Stomach (tissue), 9 donors: ENCODE results near the gene CCDC71. TPM values are rescaled to one million over a fixed set of nuclear protein-coding genes. Genes with fewer than 3 reads are reported as not detected.

Source experiments
- DNase-seq, 2 donors: peaks; one replicate each; pipeline versions ENCODE4 v3.0.0 to v3.0.0-alpha.2; 2013 to 2019
- H3K27ac ChIP-seq, 5 donors: fragments of 200-600 bp in 4 of 5; sonication (generic) in 4 of 5; one replicate each; pipeline ENCODE4 v1.5.1; 2013 to 2019; ENCODE audit warnings: mild to moderate bottlenecking in 1 of 5, moderate library complexity in 1 of 5
- H3K27me3 ChIP-seq, 3 donors: fragments of 200-600 bp; sonication (generic); one replicate each; pipeline ENCODE4 v1.5.1; 2017 to 2019; ENCODE audit warnings: mixed run types in 1 of 3
- H3K36me3 ChIP-seq, 4 donors: fragments of 200-600 bp; sonication (generic); 1 replicate in 3 of 4; 2 replicates in 1 of 4; pipeline ENCODE4 v1.5.1; 2016 to 2019
- H3K4me1 ChIP-seq, 4 donors: fragments of 200-600 bp; sonication (generic); one replicate each; pipeline ENCODE4 v1.5.1; 2016 to 2019
- H3K4me3 ChIP-seq, 4 donors: fragments of 200-600 bp; sonication (generic) in 3 of 4; one replicate each; pipeline ENCODE4 v1.5.1; 2016 to 2019; ENCODE audit warnings: mild to moderate bottlenecking in 1 of 4
- H3K9me3 ChIP-seq, 4 donors: fragments of 200-600 bp; sonication (generic); one replicate each; pipeline ENCODE4 v1.5.1; 2016 to 2019
- CTCF ChIP-seq, 7 experiments: fragments of 450-650 bp in 4 of 7; fragments of 200-600 bp in 3 of 7; sonication (generic) in 3 of 7; IDR thresholded peaks; one replicate each; pipeline ENCODE4 v1.5.1; 2016 to 2019; ENCODE audit warnings: antibody characterized with exemption in 7 of 7, control low read depth in 2 of 7, mild to moderate bottlenecking in 1 of 7
- EP300 ChIP-seq: sonication (generic); formaldehyde crosslinking; IDR thresholded peaks from one replicate; pipeline ENCODE4 v1.6.1; 2017; ENCODE audit warnings: antibody characterized with exemption
- POLR2A ChIP-seq, 4 donors: fragments of 450-650 bp; IDR thresholded peaks; one replicate each; pipeline ENCODE4 v1.6.1; 2016; ENCODE audit warnings: antibody characterized with exemption in 4 of 4, control low read depth in 2 of 4, mild to moderate bottlenecking in 1 of 4, moderate library complexity in 1 of 4
- POLR2AphosphoS5 ChIP-seq, 3 donors: sonication (generic); formaldehyde crosslinking; IDR thresholded peaks; one replicate each; pipeline ENCODE4 v1.6.1; 2016; ENCODE audit warnings: antibody characterized with exemption in 3 of 3
- WGBS, 5 donors: extraction: QIAGEN DNeasy Blood & Tissue Kit in 3 of 5; methylation state at CpG; one replicate each; pipeline versions ENCODE4 v1.1.5 to v1.1.7; 2013 to 2018; 5-methylcytosine and 5-hydroxymethylcytosine counted together
- intact Hi-C: fragments of 100-400 bp; cut with DNase I; formaldehyde crosslinking; loops from one replicate; pipeline ENCODE4 v1.15.1; 2023; ENCODE audit warnings: low total_unique reads
- polyA plus RNA-seq, 3 donors: library from polyadenylated mRNA; stranded (reverse); fragments of 200-250 nt; gene quantifications; one replicate each; pipeline ENCODE4 v1.2.3, GENCODE V29; 2013
- total RNA-seq, 5 donors: library from RNA; depleted of rRNA; stranded (reverse); fragments of >200 nt; gene quantifications; one replicate each; pipeline versions ENCODE4 v1.1.0 to v1.2.3, GENCODE V29; 2014 to 2016
- donor health status: healthy with polysubstance abuse.
- donor health status: Bipolar disorder and iron deficiency.
- donor health status: healthy.

CCDC71 gene
- total and polyA plus RNA-seq, 8 donors = 2.3 to 22.6 (median 12.7) TPM

GRCh38 chr3:49199239-49199899, 33.2 kb upstream of the CCDC71 start:
- H3K4me1 ChIP-seq = peaks cover 0 to 12% (median 3%) of the 10 kb centered on the region in 4 donors
- intact Hi-C loops = no loop called here
- DNase-seq = peak; percentile 54 to 89
- peak overlapping the region; percentile 20 to 48 (median 31) for H3K4me3 ChIP-seq
- no peak for TF ChIP-seq CTCF (IDR thresholded peaks at IDR 0.05)
- no peak for TF ChIP-seq POLR2AphosphoS5 (IDR thresholded peaks at IDR 0.05)
- TF ChIP-seq EP300 = no peak
- no peak for TF ChIP-seq POLR2A (IDR thresholded peaks at IDR 0.05)
- H3K36me3 ChIP-seq = no peaks in the 10 kb centered on the region
- WGBS, 5 donors = 17 to 44% (median 22%) methylated on average over 29 to 53 of the region's 53 CpGs
- no peaks in the 10 kb centered on the region for H3K9me3 ChIP-seq
- H3K27me3 ChIP-seq = peaks cover 0 to 15% (median 9%) of the 10 kb centered on the region in 3 donors
- H3K27ac ChIP-seq = peak overlapping the region in 3 of 5 donors; percentile 6 to 86 (median 44)

GRCh38 chr3:49198611-49199230, 32.6 kb upstream of the CCDC71 start:
- Histone ChIP-seq H3K27me3 (peaks cover 0 to 15% (median 9%) of the 10 kb centered on the region in 3 donors), H3K4me3 (peak overlapping the region; percentile 20 to 48 (median 31)), H3K9me3 (no peaks in the 10 kb centered on the region), H3K27ac (peak overlapping the region in 1 of 5 donors; percentile 86), H3K4me1 (peaks cover 0 to 12% (median 3%) of the 10 kb centered on the region in 4 donors), H3K36me3 (no peaks in the 10 kb centered on the region)
- no peak for DNase-seq
- WGBS, 5 donors = 68 to 80% (median 70%) methylated on average over 23 to 24 of the region's 24 CpGs
- intact Hi-C loops = no loop called here
- TF ChIP-seq CTCF (IDR thresholded peaks at IDR 0.05) (no peak), POLR2A (IDR thresholded peaks at IDR 0.05) (no peak), EP300 (no peak), POLR2AphosphoS5 (IDR thresholded peaks at IDR 0.05) (no peak)

- no peak overlapping the region for H3K4me3 ChIP-seq
- H3K27ac ChIP-seq = no peak overlapping the region
- H3K36me3 ChIP-seq = no peaks in the 10 kb centered on the region
- no peak for DNase-seq
- TF ChIP-seq POLR2AphosphoS5 (IDR thresholded peaks at IDR 0.05) (no peak), CTCF (IDR thresholded peaks at IDR 0.05) (no peak), EP300 (no peak)
- intact Hi-C loops = no loop called here
- H3K9me3 ChIP-seq = no peaks in the 10 kb centered on the region
- peaks cover 0 to 12% (median 3%) of the 10 kb centered on the region in 4 donors for H3K4me1 ChIP-seq
- H3K27me3 ChIP-seq = peaks cover 0 to 15% (median 9%) of the 10 kb centered on the region in 3 donors
- WGBS, 5 donors = 67 to 81% (median 77%) methylated on average over 3 of the region's 3 CpGs
Observed at GRCh38 chr3:49198161-49198560, 32.0 kb upstream of the CCDC71 start.

GRCh38 chr3:49191741-49192140, 25.6 kb upstream of the CCDC71 start:
- TF ChIP-seq CTCF (IDR thresholded peaks at IDR 0.05) = no peak
- TF ChIP-seq POLR2AphosphoS5 (IDR thresholded peaks at IDR 0.05) = no peak
- TF ChIP-seq EP300 = no peak
- TF ChIP-seq POLR2A (IDR thresholded peaks at IDR 0.05) = no peak
- Histone ChIP-seq H3K27me3 (no peaks in the 10 kb centered on the region), H3K9me3 (no peaks in the 10 kb centered on the region), H3K27ac (no peak overlapping the region), H3K4me3 (no peak overlapping the region), H3K4me1 (no peaks in the 10 kb centered on the region), H3K36me3 (no peaks in the 10 kb centered on the region)
- WGBS, 5 donors = 87 to 95% (median 90%) methylated on average over 1 of the region's 1 CpG
- DNase-seq = no peak
- intact Hi-C loops = no loop called here
